OCI-M2 (cell line): ENCODE data around the gene TRIM67.

Source experiments
- DNase-seq: peaks from one replicate; lab custom pipeline; 2025; ENCODE audit not compliant: unreplicated experiment; lab: John Stamatoyannopoulos, UW

The TRIM67 gene

DNA sequence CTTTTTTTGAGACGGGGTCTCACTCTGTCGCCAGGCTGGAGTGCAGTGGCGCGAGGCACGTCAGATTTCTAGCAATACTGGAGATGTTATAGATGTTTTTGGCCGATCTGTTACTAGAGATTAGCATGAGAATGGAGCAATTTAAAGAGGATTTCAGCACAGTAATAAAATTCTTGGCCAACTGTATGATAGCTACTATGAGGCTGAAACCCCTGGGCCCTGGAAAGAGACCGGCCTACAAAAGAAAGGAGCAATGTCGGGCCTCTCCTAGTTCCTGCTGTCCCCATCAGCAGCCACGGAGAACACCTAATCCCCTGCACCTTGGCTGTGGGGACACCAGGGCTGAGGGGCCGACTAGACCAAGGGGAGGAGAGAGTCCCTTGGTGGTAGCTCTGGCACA lies 69.7 kb downstream of the TRIM67 start:
- no peak for DNase-seq

DNA sequence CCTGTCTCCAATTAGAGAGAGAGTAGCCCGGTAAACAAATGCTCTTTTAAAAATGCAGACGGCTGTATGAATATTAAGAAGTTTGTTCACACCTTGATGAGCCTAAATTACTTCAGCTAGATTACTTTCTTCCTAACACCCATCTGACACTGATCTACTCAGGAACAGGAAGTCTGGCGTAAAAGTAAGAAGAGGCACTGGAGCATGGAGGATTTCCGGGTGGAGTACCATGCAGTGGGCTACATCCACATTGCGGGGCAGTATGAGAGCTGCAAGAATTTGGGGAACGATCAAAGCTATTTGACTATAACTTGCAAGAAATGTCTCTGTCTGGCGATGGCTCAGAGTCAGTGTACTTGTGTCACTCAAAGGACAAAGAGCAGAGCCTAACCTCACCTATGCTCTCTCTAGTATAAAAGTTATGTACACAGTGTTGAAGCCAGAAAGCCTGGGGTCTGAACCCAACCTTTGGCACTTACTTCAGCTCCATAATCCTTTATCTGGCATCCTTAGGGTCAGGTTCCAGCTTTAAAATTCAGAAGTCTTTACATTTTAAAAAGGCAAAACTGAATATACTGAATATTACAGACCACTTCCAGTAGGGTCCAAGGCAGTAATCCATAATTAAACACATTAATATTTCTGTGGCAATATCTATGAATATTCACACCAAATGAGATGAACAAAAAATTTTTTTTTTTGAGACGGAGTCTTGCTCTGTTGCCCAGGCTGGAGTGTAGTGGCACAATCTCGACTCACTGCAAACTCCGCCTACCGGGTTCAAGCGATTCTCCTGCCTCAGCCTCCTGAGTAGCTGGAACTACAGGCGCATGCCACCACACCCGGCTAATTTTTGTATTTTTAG lies 71.2 kb downstream of the TRIM67 start:
- DNase-seq, result no peak

DNA sequence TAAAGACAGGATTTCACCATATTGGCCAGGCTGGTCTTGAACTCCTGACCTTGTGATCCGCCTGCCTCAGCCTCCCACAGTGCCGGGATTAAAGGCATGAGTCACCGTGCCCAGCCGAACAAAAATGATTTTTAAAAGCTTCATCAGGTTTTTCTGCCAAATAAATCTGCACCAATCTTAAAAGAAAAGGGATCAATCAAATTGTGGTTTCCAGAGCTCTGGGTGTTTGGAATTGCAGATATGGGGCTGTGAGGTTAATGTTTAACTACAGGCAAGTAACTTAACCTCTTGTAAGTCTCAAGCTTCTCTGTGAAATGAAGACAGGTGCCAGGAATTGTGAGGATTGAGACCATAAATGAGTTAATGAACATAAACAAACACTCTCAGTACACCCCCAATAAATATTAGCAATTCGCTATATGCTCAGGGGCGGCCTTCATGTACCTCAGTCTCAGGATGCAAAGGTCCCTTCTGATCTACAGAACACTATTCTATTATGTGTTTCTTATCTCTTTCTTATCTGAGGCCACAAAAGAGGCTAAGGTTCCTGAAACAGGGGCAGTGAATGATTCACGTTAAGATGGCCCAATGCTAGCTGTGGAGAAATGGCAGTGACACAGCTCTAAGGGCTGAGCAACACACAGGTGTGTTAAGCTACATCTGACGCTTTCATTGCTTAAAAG lies 72.0 kb downstream of the TRIM67 start:
- DNase-seq, result no peak

DNA sequence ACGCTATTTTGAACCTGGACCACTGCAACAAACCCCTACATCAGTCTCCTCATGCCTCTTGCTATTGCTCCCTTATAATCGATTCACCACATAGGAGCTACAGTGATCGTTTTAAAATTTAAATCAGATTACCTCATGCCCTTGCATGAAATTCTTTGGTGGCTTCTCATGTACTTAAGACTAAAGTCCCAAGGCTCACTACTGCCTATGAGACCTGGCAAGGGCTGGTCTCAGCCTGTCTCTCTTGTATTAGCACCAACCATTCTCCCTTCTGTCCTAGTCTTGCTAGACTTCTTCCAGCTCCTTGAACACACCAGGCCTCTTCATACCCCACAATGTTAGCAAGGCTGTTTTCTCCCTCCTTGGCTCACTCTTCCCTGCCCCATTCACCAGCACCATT lies 72.6 kb downstream of the TRIM67 start:
- no peak for DNase-seq

DNA sequence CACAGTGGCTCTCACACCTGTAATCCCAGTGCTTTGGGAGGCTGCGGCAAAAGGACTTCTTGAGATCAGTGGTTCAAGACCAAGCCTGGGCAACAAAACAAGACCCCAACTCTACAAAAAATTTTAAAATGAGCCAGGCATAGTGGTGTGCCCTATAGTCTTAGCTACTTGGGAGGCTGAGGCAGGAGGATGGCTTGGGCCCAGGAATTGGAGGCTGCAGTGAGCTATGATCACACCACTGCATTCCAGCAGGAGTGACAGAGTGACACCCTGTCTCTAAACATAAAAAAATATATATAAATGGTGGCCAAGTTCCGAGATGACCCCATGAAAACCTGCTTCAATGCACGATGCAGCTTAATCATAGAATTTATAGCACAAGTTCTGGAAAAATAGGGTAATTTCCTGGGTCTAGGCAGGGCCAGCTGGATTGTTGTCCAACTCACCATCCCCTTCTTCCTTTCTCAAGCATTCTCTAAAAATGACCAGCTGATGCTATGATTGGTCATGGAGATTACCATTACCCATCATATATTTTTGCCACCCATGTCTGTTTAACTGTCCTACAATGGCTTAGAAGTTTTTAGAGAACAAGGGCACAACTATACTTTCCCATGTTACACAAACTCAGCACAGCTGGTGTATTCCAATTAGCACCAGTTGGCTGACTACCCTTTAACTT lies 73.8 kb downstream of the TRIM67 start:
- no peak for DNase-seq

DNA sequence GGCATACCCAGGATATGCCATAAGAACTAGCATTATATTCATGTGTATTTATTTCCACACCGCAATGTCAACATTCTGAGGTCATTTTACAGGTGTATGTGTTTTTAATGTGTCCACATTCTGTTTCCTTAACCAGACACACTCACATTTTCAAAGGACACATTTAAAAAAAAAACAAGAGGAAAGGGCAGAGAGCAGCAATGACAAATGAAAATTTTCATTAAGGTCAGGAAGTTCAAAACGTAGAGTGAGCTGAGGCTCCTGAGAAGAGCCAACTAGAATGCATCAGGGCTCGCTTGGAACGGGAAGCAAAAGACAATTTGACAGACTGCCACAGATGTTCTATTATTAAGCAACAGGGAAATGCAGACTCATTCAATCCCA lies 74.3 kb downstream of the TRIM67 start:
- DNase-seq, result no peak

DNA sequence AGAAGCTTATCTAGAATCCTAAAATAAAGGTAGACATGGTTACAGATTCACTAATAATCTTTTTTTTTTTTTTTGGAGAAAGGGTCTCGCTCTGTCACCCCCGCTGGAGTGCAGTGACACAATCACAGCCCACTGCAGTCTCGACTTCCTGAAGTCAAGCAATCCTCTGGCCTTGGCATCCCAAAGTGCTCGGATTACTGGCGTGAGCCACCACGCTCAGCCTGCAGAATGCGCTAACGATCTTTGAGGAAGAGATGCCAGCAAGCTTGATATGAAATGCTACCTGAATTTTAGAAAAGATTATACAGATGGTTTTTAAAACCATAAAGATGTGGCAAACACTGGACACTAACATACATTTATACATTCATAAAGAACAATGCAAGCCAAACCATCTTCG lies 75.1 kb downstream of the TRIM67 start:
- DNase-seq, result no peak

DNA sequence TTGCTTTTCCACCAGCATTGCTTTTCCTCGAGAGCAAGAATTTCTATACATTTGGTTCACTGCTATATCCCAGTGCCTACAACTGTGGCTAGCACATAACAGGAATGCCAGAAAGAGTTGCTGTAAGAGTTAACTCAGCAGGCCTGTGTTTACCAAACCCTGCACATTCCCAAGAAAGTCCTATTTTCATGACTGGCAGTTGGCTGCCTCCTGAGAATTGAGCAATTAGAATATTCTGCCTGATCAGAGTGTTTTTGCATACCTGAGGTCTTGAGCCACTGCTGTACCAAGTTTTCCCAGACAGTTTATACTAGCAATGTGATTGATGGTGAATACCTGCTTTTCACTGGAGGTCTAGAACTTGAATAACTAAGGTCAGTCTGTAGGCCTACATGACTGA lies 76.4 kb downstream of the TRIM67 start:
- no peak for DNase-seq

DNA sequence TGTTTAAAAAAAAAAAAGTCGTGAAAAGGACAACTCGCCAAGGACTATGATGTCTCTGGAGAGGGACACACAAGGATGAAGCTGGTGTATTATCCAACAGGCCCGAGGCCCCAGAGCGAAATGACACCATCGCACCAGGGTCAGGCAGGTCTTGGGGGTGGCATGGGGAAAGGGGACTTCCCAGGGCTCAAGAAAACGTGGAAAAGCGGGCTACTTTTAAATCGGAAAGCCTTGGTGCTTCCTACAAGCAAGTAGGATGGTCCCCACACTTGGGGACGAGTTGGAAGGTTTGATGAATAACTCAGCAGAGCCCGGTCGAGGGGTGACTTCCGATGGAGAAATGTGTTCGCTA lies 78.6 kb downstream of the TRIM67 start:
- no peak for DNase-seq

DNA sequence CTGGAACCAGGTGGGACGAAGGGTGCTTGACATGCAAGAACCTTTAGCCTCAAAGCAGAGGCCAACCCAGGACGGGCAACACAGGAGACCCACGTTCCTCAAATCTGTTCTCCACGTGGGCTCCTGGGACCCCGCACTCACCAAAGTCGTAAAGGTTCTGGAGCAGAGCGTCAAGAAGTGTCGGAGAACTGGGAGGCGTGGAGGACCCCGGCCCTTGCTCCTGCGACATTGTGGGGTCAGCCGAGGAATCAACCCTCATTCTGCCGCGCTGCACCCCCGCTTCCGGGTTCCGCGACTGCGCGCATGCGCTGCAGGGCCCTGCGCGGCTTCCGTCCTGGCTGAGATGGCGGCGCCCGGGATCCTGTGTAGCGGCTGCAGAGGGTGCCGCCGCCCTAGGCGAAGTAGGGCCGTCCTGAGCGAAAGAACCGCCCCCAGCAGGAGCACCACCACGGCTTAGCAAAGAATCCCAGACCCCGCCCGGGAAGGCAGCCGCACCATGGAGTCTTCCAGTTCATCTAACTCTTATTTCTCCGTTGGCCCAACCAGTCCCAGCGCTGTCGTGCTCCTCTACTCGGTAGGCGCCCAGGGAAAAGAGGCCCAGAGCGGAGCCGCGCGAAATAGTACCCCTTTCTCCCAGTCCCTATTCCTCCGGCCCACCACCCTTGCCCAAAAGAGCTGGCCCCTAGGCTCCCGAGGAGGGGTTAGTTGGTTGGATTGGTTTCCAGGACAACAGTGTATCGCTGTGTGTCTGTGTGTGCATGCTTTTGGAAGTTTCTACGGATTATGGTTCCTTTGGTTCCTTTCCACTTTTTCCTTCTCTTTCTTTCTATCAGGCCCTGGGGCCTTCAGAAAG lies 79.3 kb downstream of the TRIM67 start, which contains the start of gene GNPAT:
TSS of gene GNPAT (plus strand) at position 330 of the 853 bp plus-strand sequence. CDS start at position 497, 167 bp downstream.
- DNase-seq, result peak; percentile 52

DNA sequence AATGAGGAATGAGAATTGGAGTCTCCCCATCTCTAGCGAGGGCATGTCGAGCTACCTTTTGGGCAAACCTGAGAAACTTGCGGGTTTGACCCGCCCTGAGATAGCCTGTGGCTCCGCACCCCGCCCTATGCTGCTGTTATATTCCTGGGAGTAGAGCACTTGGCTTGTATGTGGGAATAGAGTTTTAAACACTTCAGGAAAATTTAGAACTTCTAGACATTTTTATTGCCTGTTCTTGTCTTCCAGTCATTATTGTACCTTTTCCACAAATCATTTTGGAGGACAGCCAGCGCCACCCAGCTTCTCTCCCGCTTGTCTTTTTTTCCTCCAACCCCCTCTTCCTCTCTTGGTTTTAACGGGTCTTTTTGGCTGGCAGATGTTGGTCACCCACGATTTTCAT lies 79.9 kb downstream of the TRIM67 start:
- DNase-seq, result no peak

DNA sequence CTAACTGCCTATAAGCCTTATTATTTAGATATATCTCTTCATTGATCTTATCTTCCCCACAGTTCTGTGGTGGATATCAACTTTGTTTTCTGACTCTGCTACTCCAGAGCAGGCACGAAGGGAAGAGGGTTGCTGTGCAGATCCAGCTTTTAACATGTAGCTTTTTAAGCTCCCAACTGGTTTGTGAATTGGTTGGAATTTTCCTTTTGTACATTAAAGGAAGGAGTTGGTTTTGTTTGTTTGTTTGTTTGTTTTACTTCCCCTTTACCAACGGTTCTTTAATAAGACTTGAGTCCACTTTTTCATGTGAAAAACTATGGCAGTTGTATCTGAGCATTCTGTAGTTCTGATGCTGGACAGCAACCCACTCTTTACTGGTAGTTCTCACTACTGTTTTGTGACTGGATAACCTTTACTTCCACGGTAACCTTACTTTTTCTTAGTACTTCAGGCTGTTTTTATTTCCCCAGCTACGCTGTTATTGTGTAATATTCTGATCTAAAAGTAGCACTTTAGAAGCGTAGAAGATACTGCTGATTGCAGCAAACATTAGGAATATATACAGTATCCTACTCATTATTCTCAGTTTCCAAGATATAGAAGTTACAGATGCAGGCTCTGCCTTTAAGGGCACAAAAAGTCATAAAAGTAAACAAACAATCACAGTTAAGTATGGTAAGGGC lies 80.8 kb downstream of the TRIM67 start:
- no peak for DNase-seq

DNA sequence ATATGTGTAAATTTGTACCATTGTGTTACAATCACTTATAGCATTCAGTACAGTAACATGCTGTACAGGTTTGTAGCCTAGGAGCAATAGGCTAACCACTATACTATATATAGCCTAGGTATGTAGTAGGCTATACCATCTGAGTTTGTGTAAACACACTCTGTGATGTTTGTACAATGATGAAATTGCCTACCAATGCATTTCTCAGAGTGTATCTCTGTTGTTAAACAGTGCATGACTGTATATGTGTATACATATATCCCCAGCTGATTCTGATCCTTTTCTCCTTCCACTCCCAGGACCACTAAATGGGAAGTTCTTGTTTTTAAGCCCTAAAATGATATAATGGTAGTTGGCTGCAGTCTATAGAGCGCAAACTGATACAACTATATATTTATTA lies 86.9 kb downstream of the TRIM67 start:
- DNase-seq, result no peak

DNA sequence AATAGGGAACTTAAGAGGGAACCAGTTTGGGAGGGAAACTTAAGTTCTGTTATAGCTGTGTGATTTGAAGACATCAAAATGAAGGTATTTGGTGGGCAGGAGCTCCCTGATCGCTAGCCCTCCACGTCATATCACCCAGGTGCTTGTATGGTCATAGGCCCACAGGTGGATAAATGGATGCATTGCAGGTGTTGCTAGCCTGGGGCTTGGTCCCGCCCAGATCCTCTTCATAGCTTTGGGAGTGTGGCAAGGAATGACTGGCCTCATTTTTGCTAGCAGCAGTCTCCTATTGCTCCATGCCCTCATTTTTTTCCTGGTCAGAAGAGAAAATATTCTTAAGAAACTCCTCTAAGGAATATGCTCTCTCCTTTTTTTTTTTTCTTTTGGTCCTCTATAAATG lies 90.5 kb downstream of the TRIM67 start:
- DNase-seq, result no peak

DNA sequence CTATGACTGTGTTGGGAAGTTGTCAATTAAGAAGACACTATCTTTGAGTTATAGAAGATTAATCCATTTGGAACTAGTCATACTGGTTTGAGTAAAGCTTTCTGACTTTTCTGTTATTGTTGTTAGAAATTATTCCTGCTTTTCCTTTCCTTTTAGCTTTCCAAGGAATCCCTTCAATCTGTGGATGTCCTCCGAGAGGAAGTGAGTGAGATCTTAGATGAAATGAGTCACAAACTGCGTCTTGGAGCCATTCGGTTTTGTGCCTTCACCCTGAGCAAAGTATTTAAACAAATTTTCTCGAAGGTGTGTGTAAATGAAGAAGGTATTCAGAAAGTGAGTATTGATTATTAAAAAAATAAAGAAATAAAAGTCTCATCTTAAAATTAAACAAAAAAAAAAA lies 98.5 kb downstream of the TRIM67 start:
- DNase-seq, result no peak

DNA sequence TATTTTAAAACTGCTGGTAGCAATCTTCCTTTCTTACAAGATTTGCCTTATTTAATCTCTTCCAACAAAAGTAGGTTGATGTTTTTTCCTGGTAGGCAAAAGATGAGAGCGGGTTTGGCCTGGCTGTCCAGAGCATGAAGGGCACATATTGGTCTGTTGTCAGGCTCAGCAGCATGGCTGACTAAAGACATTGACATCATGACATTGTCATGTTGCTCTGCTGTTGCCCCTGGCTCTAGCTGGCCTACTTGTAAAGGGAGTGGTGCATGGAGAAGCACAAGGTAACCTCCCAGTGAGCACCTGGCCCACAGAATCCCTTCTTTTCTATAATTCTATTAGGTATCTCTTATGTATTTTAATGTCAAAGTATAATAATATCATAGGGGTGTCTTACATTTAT lies 102.8 kb downstream of the TRIM67 start:
- DNase-seq, result no peak

DNA sequence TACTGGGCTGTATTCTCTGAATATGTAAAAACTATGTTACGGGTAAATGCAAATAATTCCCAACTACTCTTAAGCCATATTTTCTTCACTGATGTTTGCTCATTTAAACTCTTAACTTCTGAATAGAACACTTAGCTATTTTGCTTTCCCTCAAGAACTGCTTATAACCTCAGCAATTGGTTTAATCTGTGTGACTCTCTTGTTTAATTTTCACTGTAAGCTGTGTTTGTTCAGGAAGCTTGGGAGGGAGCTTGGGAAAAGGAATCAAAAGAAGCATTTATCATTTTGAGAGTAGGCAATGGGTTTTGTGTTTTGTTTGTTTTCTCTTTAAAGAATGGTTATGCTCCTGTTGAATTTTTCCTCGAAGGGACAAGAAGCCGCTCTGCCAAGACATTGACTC lies 103.5 kb downstream of the TRIM67 start:
- no peak for DNase-seq

DNA sequence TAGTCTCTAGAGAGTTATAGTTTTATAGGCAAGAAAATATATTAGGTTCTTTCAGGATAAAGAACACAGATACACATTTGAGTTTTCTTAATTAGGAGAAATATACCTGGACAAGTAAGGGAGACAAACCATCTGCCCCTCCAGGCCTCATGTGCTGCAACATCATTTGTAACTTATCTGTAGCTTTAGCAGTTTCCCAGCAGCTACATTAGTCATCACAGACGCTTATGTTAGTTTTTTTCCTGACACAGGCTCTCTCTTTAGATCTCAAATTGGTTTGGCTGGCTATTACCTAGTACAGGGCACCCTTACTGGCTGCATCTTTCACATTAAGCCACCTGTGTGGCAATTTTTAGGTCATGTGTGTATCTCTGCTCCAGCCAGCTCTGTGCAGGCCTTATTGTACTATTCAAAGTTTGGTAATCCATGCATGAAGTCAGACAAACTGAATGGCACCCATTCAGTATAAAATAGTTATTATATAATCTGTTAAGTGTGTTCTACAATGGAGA lies 105.0 kb downstream of the TRIM67 start:
- no peak for DNase-seq
